Keratinocyte (primary cell): ENCODE measurements around the gene TMEM151A. TPM values are rescaled to one million over a fixed set of nuclear protein-coding genes. Genes with fewer than 3 reads are reported as not detected.

ENCODE experiments used
- DNase-seq: peaks from one replicate; pipeline ENCODE4 v3.0.0-alpha.2; 2011; ENCODE audit warnings: low read depth, missing footprints, low spot score
- FAIRE-seq: peaks from 2 replicates; lab custom pipeline; 2011; peaks lifted over from hg19 to GRCh38; lab: Jason Lieb, UNC
- H2AFZ ChIP-seq: 2 replicates; pipeline ENCODE4 v1.6.0; 2012; ENCODE audit warnings: low read length, control low read depth, inconsistent platforms; ENCODE audit not compliant: control insufficient read depth
- H3K27ac ChIP-seq: 2 replicates; pipeline ENCODE4 v1.5.1; 2011; ENCODE audit warnings: low read length; ENCODE audit not compliant: control insufficient read depth, insufficient read depth
- H3K27me3 ChIP-seq: 3 replicates; pipeline ENCODE4 v1.6.0; 2011; ENCODE audit warnings: low read length; ENCODE audit not compliant: control insufficient read depth, insufficient read depth; ENCODE audit errors: extremely low read depth
- H3K36me3 ChIP-seq, 2 experiments: 2 replicates in 1 of 2; 3 replicates in 1 of 2; pipeline ENCODE4 v1.5.1; 2011; ENCODE audit warnings: low read length in 2 of 2, mild to moderate bottlenecking in 1 of 2; ENCODE audit not compliant: control insufficient read depth in 2 of 2, insufficient read depth in 2 of 2; ENCODE audit errors: extremely low read depth in 1 of 2
- H3K4me1 ChIP-seq: 3 replicates; pipeline ENCODE4 v1.5.1; 2011; ENCODE audit warnings: low read length; ENCODE audit not compliant: control insufficient read depth, insufficient read depth; ENCODE audit errors: extremely low read depth
- H3K4me2 ChIP-seq: 3 replicates; pipeline ENCODE4 v1.6.0; 2011; ENCODE audit warnings: low read depth, low read length; ENCODE audit not compliant: control insufficient read depth, insufficient read depth; ENCODE audit errors: extremely low read depth
- H3K4me3 ChIP-seq, 3 experiments: fragments of 200-600 bp in 1 of 3; sonication (generic) in 1 of 3; 2 replicates in 2 of 3; 3 replicates in 1 of 3; pipeline ENCODE4 v1.5.1; 2011 to 2016; ENCODE audit warnings: low read length in 3 of 3, mild to moderate bottlenecking in 3 of 3, control low read depth in 2 of 3, inconsistent platforms in 1 of 3, low read depth in 1 of 3, mixed read lengths in 1 of 3, mixed run types in 1 of 3, moderate library complexity in 1 of 3; ENCODE audit not compliant: control insufficient read depth in 2 of 3, insufficient read depth in 2 of 3; ENCODE audit errors: extremely low read depth in 1 of 3
- H3K79me2 ChIP-seq: 2 replicates; pipeline ENCODE4 v1.6.0; 2012; ENCODE audit warnings: low read length; ENCODE audit not compliant: control insufficient read depth, insufficient read depth
- H3K9ac ChIP-seq: 3 replicates; pipeline ENCODE4 v1.6.0; 2011; ENCODE audit warnings: low read length; ENCODE audit not compliant: control insufficient read depth, insufficient read depth; ENCODE audit errors: extremely low read depth
- H3K9me1 ChIP-seq: 3 replicates; pipeline ENCODE4 v1.6.0; 2011; ENCODE audit warnings: low read length; ENCODE audit not compliant: control insufficient read depth, insufficient read depth; ENCODE audit errors: extremely low read depth
- H3K9me3 ChIP-seq: 2 replicates; pipeline ENCODE4 v1.5.1; 2012; ENCODE audit warnings: low read depth, low read length; ENCODE audit not compliant: control insufficient read depth
- H4K20me1 ChIP-seq: 3 replicates; pipeline ENCODE4 v1.6.0; 2011; ENCODE audit warnings: low read length; ENCODE audit not compliant: control insufficient read depth, insufficient read depth; ENCODE audit errors: extremely low read depth
- CTCF ChIP-seq, 3 experiments: IDR thresholded peaks in 1 of 3; conservative IDR thresholded peaks in 1 of 3; optimal IDR thresholded peaks in 1 of 3; 2 replicates in 2 of 3; 3 replicates in 1 of 3; pipeline versions ENCODE3 to v1.5.1; 2011; ENCODE audit warnings: low read length in 3 of 3, mild to moderate bottlenecking in 3 of 3, moderate library complexity in 2 of 3, control low read depth in 1 of 3, inconsistent platforms in 1 of 3; ENCODE audit not compliant: insufficient read depth in 2 of 3; ENCODE audit errors: extremely low read depth in 1 of 3
- EZH2 ChIP-seq: IDR thresholded peaks from one replicate; pipeline ENCODE4 v1.6.1; 2012; ENCODE audit warnings: inconsistent platforms, mild to moderate bottlenecking, low read length, moderate library complexity
- dilution Hi-C: fragments of 300-500 bp; cut with MboI; formaldehyde crosslinking; loops from one replicate; pipeline ENCODE4 v1.7.0; 2020; ENCODE audit warnings: low sequenced_read_pairs; ENCODE audit not compliant: extremely low pct_ligation_motif_present
- polyA plus RNA-seq, 5 experiments: library from polyadenylated mRNA; depleted of rRNA in 3 of 5; stranded (reverse) in 3 of 5; stranded (forward) in 1 of 5; unstranded in 1 of 5; fragments of >200 nt; gene quantifications; 1 replicate in 1 of 5; 2 replicates in 3 of 5; 3 replicates in 1 of 5; pipeline versions ENCODE4 v1.2.1 to v1.2.3, GENCODE V29; 2011 to 2012; ENCODE audit warnings: missing spikeins in 2 of 5, low read depth in 1 of 5, low replicate concordance in 1 of 5

TMEM151A gene
- polyA plus RNA-seq, 1 donor (not counting 4 experiments of a cell fraction or from before 2014, with no cell fraction given): not detected

GRCh38 chr11:66327171-66328030 is 35.7 kb downstream of the TMEM151A start:
- peaks cover 10 to 12% of the 10 kb centered on the region in 2 experiments for H3K36me3 ChIP-seq
- dilution Hi-C loops: no loop called here
- no peaks in the 10 kb centered on the region for H3K9me1 ChIP-seq
- H3K27me3 ChIP-seq: no peaks in the 10 kb centered on the region
- TF ChIP-seq CTCF (optimal IDR thresholded peaks at IDR 0.05 in 1 of 3, IDR thresholded peaks at IDR 0.05 in 1 of 3, conservative IDR thresholded peaks at IDR 0.05 in 1 of 3; ENCODE audit: extremely low read depth in 1 of 3, insufficient read depth in 2 of 3, low read length in 3 of 3): no peak
- TF ChIP-seq EZH2: no peak
- H4K20me1 ChIP-seq: no peaks in the 10 kb centered on the region
- FAIRE-seq (peak; percentile 80), DNase-seq (no peak)
- H3K27ac ChIP-seq: peak overlapping the region; percentile 65
- no peak overlapping the region for H3K4me3 ChIP-seq
- H3K4me1 ChIP-seq: peaks cover 37% of the 10 kb centered on the region
- peak overlapping the region; percentile 80 for H2AFZ ChIP-seq
- H3K4me2 ChIP-seq: peak overlapping the region; percentile 61
- H3K9me3 ChIP-seq: no peaks in the 10 kb centered on the region
- H3K79me2 ChIP-seq: no peaks in the 10 kb centered on the region
- peak overlapping the region; percentile 58 for H3K9ac ChIP-seq

GRCh38 chr11:66328031-66328301 is 36.3 kb downstream of the TMEM151A start:
- Histone ChIP-seq H3K4me1 (peaks cover 37% of the 10 kb centered on the region), H4K20me1 (no peaks in the 10 kb centered on the region), H3K27ac (no peak overlapping the region), H3K4me3 (no peak overlapping the region), H2AFZ (no peak overlapping the region), H3K9me3 (no peaks in the 10 kb centered on the region), H3K9me1 (no peaks in the 10 kb centered on the region), H3K4me2 (peak overlapping the region; percentile 34), H3K27me3 (no peaks in the 10 kb centered on the region), H3K36me3 (peaks cover 15 to 18% of the 10 kb centered on the region in 2 experiments), H3K79me2 (peaks cover under 1% of the 10 kb centered on the region), H3K9ac (no peak overlapping the region)
- dilution Hi-C loops: no loop called here
- DNase-seq (no peak), FAIRE-seq (peak; percentile 29)
- TF ChIP-seq CTCF (optimal IDR thresholded peaks at IDR 0.05 in 1 of 3, IDR thresholded peaks at IDR 0.05 in 1 of 3, conservative IDR thresholded peaks at IDR 0.05 in 1 of 3; ENCODE audit: extremely low read depth in 1 of 3, insufficient read depth in 2 of 3, low read length in 3 of 3) (no peak), EZH2 (no peak)
